NCI-H1105 (cell line): ENCODE data around the gene ANKH.
"Not testable (repeated sequence)": the region's sequence is repeated elsewhere in the genome, so short reads cannot be mapped to it uniquely, and the experiment has no call there.

ENCODE experiments used
- DNase-seq: peaks from one replicate; lab custom pipeline; 2025; lab: John Stamatoyannopoulos, UW

Gene ANKH

GRCh38 chr5:14854799-14855198 lies 16.8 kb downstream of the ANKH start:
- no peak for DNase-seq

GRCh38 chr5:14853685-14854084 lies 17.9 kb downstream of the ANKH start:
- DNase-seq = no peak

GRCh38 chr5:14852779-14853178 lies 18.8 kb downstream of the ANKH start:
- no peak for DNase-seq

- no peak for DNase-seq
Observed at GRCh38 chr5:14851999-14852526, 19.5 kb downstream of the ANKH start.

GRCh38 chr5:14851597-14851996 lies 20.0 kb downstream of the ANKH start:
- DNase-seq = no peak

- DNase-seq = no peak
Observed at GRCh38 chr5:14851050-14851419, 20.5 kb downstream of the ANKH start.

GRCh38 chr5:14850419-14851049 lies 21.0 kb downstream of the ANKH start:
- DNase-seq = no peak

- DNase-seq = no peak
Observed at GRCh38 chr5:14849516-14850294, 21.9 kb downstream of the ANKH start.

GRCh38 chr5:14848942-14849341 lies 22.6 kb downstream of the ANKH start:
- DNase-seq = not testable (repeated sequence)

- DNase-seq = no peak
Observed at GRCh38 chr5:14848385-14848784, 23.2 kb downstream of the ANKH start.

GRCh38 chr5:14847471-14847870 lies 24.1 kb downstream of the ANKH start:
- DNase-seq = no peak

GRCh38 chr5:14842117-14842516 lies 29.5 kb downstream of the ANKH start:
- DNase-seq = peak; percentile 66

- no peak for DNase-seq
Observed at GRCh38 chr5:14840624-14841023, 31.0 kb downstream of the ANKH start.

- no peak for DNase-seq
Observed at GRCh38 chr5:14838396-14839319, 32.9 kb downstream of the ANKH start.

GRCh38 chr5:14837423-14838122 lies 34.0 kb downstream of the ANKH start:
- not testable (repeated sequence) for DNase-seq

- no peak for DNase-seq
Observed at GRCh38 chr5:14834584-14835550, 36.7 kb downstream of the ANKH start.

- no peak for DNase-seq
Observed at GRCh38 chr5:14834062-14834461, 37.5 kb downstream of the ANKH start.

GRCh38 chr5:14831006-14831338 lies 40.6 kb downstream of the ANKH start:
- no peak for DNase-seq

GRCh38 chr5:14830210-14831005 lies 41.2 kb downstream of the ANKH start:
- DNase-seq = no peak

- no peak for DNase-seq
Observed at GRCh38 chr5:14829396-14829795, 42.2 kb downstream of the ANKH start.
